ENCODE results near the gene C16orf89. TPM values are rescaled to one million over a fixed set of nuclear protein-coding genes. Genes with fewer than 3 reads are reported as not detected.

The C16orf89 gene
- total and polyA plus RNA-seq, 2 donors (not counting 1 experiment from before 2014, with no cell fraction given): not detected

- Mint-ChIP-seq H3K4me1 (no peaks in the 10 kb centered on the region), H3K4me3 (no peak overlapping the region), H3K9me3 (ENCODE audit: insufficient read depth) (no peaks in the 10 kb centered on the region), H3K27ac (no peak overlapping the region), H3K27me3 (no peaks in the 10 kb centered on the region)
- TF ChIP-seq EZH2 (IDR thresholded peaks at IDR 0.05; ENCODE audit: borderline replicate concordance, insufficient read depth, low read depth, low read length, poor library complexity, severe bottlenecking): no peak
- no peak for TF ChIP-seq CTCF (IDR thresholded peaks at IDR 0.05)
- peaks cover 0 to 9% (median 0%) of the 10 kb centered on the region in 3 donors for H3K9me3 ChIP-seq (ENCODE audit: control extremely low read depth in 1 of 3, control insufficient read depth in 2 of 3, insufficient read depth in 1 of 3, low read length in 2 of 3)
- peaks cover 0 to 7% of the 10 kb centered on the region in 2 experiments for H3K36me3 ChIP-seq (replicated peaks in 1 of 2; ENCODE audit: control extremely low read depth in 1 of 2, control insufficient read depth in 1 of 2, extremely low read depth in 1 of 2, insufficient read depth in 2 of 2, low read length in 1 of 2)
- H2AFZ ChIP-seq (ENCODE audit: insufficient read depth, low read depth, low read length, poor library complexity, severe bottlenecking): no peak overlapping the region
- H3K79me2 ChIP-seq (ENCODE audit: control insufficient read depth, insufficient read depth, low read length): no peaks in the 10 kb centered on the region
- WGBS (ENCODE audit: insufficient coverage): 79% methylated on average over 13 of the region's 15 CpGs
- ChIA-PET CTCF (no interaction called here), POLR2A (no interaction called here)
- intact Hi-C loops (cut with micrococcal nuclease): no loop called here
- H3K9ac ChIP-seq (ENCODE audit: low read length): no peak overlapping the region
- H3K27ac ChIP-seq (ENCODE audit: low read length in 2 of 2): no peak overlapping the region
- H4K20me1 ChIP-seq (ENCODE audit: control insufficient read depth, insufficient read depth, low read length, poor library complexity, severe bottlenecking): no peaks in the 10 kb centered on the region
- ATAC-seq (ENCODE audit: low read depth) (no peak), DNase-seq (no peak)
- no peak overlapping the region for H3K4me2 ChIP-seq (replicated peaks; ENCODE audit: low read depth, low read length, poor library complexity, severe bottlenecking)
- no peak overlapping the region for H3K4me3 ChIP-seq (ENCODE audit: control extremely low read depth in 1 of 5, extremely low read depth in 1 of 5, insufficient read depth in 1 of 5, low read depth in 2 of 5, low read length in 4 of 5)
- H3K4me1 ChIP-seq (ENCODE audit: control insufficient read depth in 2 of 2, insufficient read depth in 2 of 2, low read length in 2 of 2): no peaks in the 10 kb centered on the region
- peaks cover 0 to 2% (median 0%) of the 10 kb centered on the region in 4 experiments for H3K27me3 ChIP-seq (replicated peaks in 1 of 4; ENCODE audit: control extremely low read depth in 1 of 4, control insufficient read depth in 3 of 4, insufficient read depth in 4 of 4, low read length in 3 of 4)
Measured at GRCh38 chr16:5020551-5020950, 45.2 kb downstream of the C16orf89 start.

- no peaks in the 10 kb centered on the region for H3K79me2 ChIP-seq (ENCODE audit: control insufficient read depth, insufficient read depth, low read length)
- Mint-ChIP-seq H3K9me3 (ENCODE audit: insufficient read depth) (no peaks in the 10 kb centered on the region), H3K4me1 (no peaks in the 10 kb centered on the region), H3K27ac (no peak overlapping the region), H3K27me3 (no peaks in the 10 kb centered on the region), H3K4me3 (no peak overlapping the region)
- H3K4me3 ChIP-seq (ENCODE audit: control extremely low read depth in 1 of 5, extremely low read depth in 1 of 5, insufficient read depth in 1 of 5, low read depth in 2 of 5, low read length in 4 of 5): no peak overlapping the region
- peaks cover 0 to 2% (median 0%) of the 10 kb centered on the region in 4 experiments for H3K27me3 ChIP-seq (replicated peaks in 1 of 4; ENCODE audit: control extremely low read depth in 1 of 4, control insufficient read depth in 3 of 4, insufficient read depth in 4 of 4, low read length in 3 of 4)
- peaks cover 0 to 3% of the 10 kb centered on the region in 2 experiments for H3K36me3 ChIP-seq (replicated peaks in 1 of 2; ENCODE audit: control extremely low read depth in 1 of 2, control insufficient read depth in 1 of 2, extremely low read depth in 1 of 2, insufficient read depth in 2 of 2, low read length in 1 of 2)
- ChIA-PET POLR2A (no interaction called here), CTCF (no interaction called here)
- no peak for TF ChIP-seq EZH2 (IDR thresholded peaks at IDR 0.05; ENCODE audit: borderline replicate concordance, insufficient read depth, low read depth, low read length, poor library complexity, severe bottlenecking)
- no peak for TF ChIP-seq CTCF (IDR thresholded peaks at IDR 0.05)
- ATAC-seq (ENCODE audit: low read depth): no peak
- no peak overlapping the region for H2AFZ ChIP-seq (ENCODE audit: insufficient read depth, low read depth, low read length, poor library complexity, severe bottlenecking)
- no peak for DNase-seq
- H3K9ac ChIP-seq (ENCODE audit: low read length): no peak overlapping the region
- WGBS (ENCODE audit: insufficient coverage): 100% methylated on average over 2 of the region's 6 CpGs
- no peaks in the 10 kb centered on the region for H3K4me1 ChIP-seq (ENCODE audit: control insufficient read depth in 2 of 2, insufficient read depth in 2 of 2, low read length in 2 of 2)
- no peaks in the 10 kb centered on the region for H4K20me1 ChIP-seq (ENCODE audit: control insufficient read depth, insufficient read depth, low read length, poor library complexity, severe bottlenecking)
- H3K27ac ChIP-seq (ENCODE audit: low read length in 2 of 2): no peak overlapping the region
- intact Hi-C loops (cut with micrococcal nuclease): no loop called here
- H3K9me3 ChIP-seq (ENCODE audit: control extremely low read depth in 1 of 3, control insufficient read depth in 2 of 3, insufficient read depth in 1 of 3, low read length in 2 of 3): peaks cover 0 to 9% (median 0%) of the 10 kb centered on the region in 3 donors
- no peak overlapping the region for H3K4me2 ChIP-seq (replicated peaks; ENCODE audit: low read depth, low read length, poor library complexity, severe bottlenecking)
Measured at GRCh38 chr16:5019775-5020174, 46.0 kb downstream of the C16orf89 start.

Measured in B cell (primary cell).